Hematopoietic multipotent progenitor cell treated with erythropoietin and hydrocortisone succinate and interleukin-3 and kit ligand, for 17 days (in vitro differentiated cells): ENCODE data around the gene HNRNPH1.
"Not testable (repeated sequence)": the region's sequence is repeated elsewhere in the genome, so short reads cannot be mapped to it uniquely, and the experiment has no call there.

Experiments used
- DNase-seq: peaks from one replicate; pipeline ENCODE4 v3.0.0-alpha.2; 2015; ENCODE audit warnings: low spot score

Gene HNRNPH1

GRCh38 chr5:179623003-179623905 is at the start of gene HNRNPH1:
Gene HNRNPH1, minus strand, starts transcription at chr5:179623671. Its CDS starts 538 bp downstream, at chr5:179623133.
- DNase-seq: peak; percentile 99

GRCh38 chr5:179668391-179668790 is 44.9 kb upstream of the HNRNPH1 start:
- DNase-seq: peak; percentile 63

- DNase-seq: not testable (repeated sequence)
These were observed 38.2 kb upstream of the HNRNPH1 start for GRCh38 chr5:179661647-179662046.

- not testable (repeated sequence) for DNase-seq
These were observed 34.8 kb upstream of the HNRNPH1 start for GRCh38 chr5:179658179-179658856.

- not testable (repeated sequence) for DNase-seq
These were observed 34.1 kb upstream of the HNRNPH1 start for GRCh38 chr5:179657302-179658178.

- not testable (repeated sequence) for DNase-seq
These were observed 29.7 kb upstream of the HNRNPH1 start for GRCh38 chr5:179653135-179653534.

- DNase-seq: not testable (repeated sequence)
These were observed 26.8 kb upstream of the HNRNPH1 start for GRCh38 chr5:179650245-179650644.

- not testable (repeated sequence) for DNase-seq
These were observed 25.8 kb upstream of the HNRNPH1 start for GRCh38 chr5:179649166-179649703.

- no peak for DNase-seq
These were observed 24.9 kb upstream of the HNRNPH1 start for GRCh38 chr5:179648410-179648809.

- not testable (repeated sequence) for DNase-seq
These were observed 21.3 kb upstream of the HNRNPH1 start for GRCh38 chr5:179644766-179645165.

- not testable (repeated sequence) for DNase-seq
These were observed 19.9 kb upstream of the HNRNPH1 start for GRCh38 chr5:179643141-179643920.

GRCh38 chr5:179642626-179643025 is 19.2 kb upstream of the HNRNPH1 start:
- not testable (repeated sequence) for DNase-seq

- not testable (repeated sequence) for DNase-seq
These were observed 18.3 kb upstream of the HNRNPH1 start for GRCh38 chr5:179641745-179642144.

- not testable (repeated sequence) for DNase-seq
These were observed 15.8 kb upstream of the HNRNPH1 start for GRCh38 chr5:179639296-179639695.

- not testable (repeated sequence) for DNase-seq
These were observed 11.1 kb upstream of the HNRNPH1 start for GRCh38 chr5:179634370-179635172.

- DNase-seq: not testable (repeated sequence)
These were observed 10.3 kb upstream of the HNRNPH1 start for GRCh38 chr5:179633501-179634369.

GRCh38 chr5:179624841-179625271 is 1.4 kb upstream of the HNRNPH1 start:
- DNase-seq: no peak

- peak; percentile 31 for DNase-seq
These were observed 653 bp upstream of the HNRNPH1 start for GRCh38 chr5:179623906-179624741.
